ENCODE results near the gene NCK2. TPM values are rescaled to one million over a fixed set of nuclear protein-coding genes. Genes with fewer than 3 reads are reported as not detected.

Gene NCK2
- polyA plus RNA-seq, 3 donors, result 2.5 to 18.2 (median 7.6) TPM

DNA sequence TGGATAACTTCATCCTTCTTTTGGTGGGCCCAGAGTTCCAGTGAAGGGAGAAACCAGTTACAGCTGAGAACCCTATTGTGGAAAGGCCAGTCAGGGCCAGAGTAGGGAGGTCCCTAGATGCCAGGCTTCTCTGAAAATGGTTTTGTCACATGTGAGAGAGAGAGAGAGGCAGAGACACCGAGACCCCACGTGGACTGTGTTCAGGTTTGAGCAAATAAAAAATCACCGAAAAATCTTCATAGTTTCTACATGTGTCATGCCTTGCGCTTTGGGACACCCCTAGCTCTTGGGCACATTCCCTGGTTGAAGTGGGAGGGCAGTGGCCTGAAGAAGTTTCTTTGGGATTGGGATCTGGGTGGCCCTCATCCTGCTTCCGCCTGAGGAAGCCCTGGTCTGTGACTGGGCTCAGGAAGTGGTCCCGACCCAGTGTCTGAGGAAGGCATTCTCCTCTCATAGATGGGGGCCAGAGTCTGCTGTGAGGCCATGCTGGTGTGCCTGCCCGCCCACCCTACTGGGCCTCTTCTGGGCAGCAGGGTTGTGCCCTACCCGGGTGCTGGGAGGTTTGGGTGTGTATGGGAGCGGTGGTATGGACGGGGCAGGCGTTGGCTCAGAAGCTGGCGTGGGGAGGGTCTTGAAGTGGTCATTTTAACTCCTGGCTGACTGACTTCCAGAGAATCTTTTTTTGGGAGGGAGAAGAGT lies 16.1 kb downstream of the NCK2 start:
- Histone ChIP-seq H3K27me3 (ENCODE audit: control insufficient read depth in 2 of 2, insufficient read depth in 2 of 2, low read length in 2 of 2) (no peaks in the 10 kb centered on the region), H4K20me1 (ENCODE audit: insufficient read depth, low read length) (peaks cover 64% of the 10 kb centered on the region), H2AFZ (ENCODE audit: insufficient read depth, low read depth, low read length, poor library complexity, severe bottlenecking) (no peak overlapping the region), H3K4me2 (replicated peaks; ENCODE audit: extremely low read depth, low read length, poor library complexity, severe bottlenecking) (no peak overlapping the region), H3K36me3 (replicated peaks in 1 of 2; ENCODE audit: control insufficient read depth in 1 of 2, insufficient read depth in 2 of 2, low read length in 2 of 2) (peaks cover 0 to 7% of the 10 kb centered on the region in 2 donors), H3K9me3 (replicated peaks in 1 of 2; ENCODE audit: control insufficient read depth in 1 of 2, insufficient read depth in 1 of 2, low read length in 2 of 2) (no peaks in the 10 kb centered on the region), H3K79me2 (ENCODE audit: insufficient read depth, low read length) (peaks cover 97% of the 10 kb centered on the region), H3K9ac (ENCODE audit: insufficient read depth, low read length, poor library complexity, severe bottlenecking) (no peak overlapping the region), H3K27ac (ENCODE audit: low read depth in 1 of 2, low read length in 2 of 2) (no peak overlapping the region), H3K4me1 (ENCODE audit: control insufficient read depth in 1 of 2, insufficient read depth in 2 of 2, low read length in 2 of 2) (peaks cover 9 to 16% of the 10 kb centered on the region in 2 donors), H3K4me3 (replicated peaks in 1 of 3; ENCODE audit: low read depth in 2 of 3, low read length in 3 of 3) (no peak overlapping the region)
- TF ChIP-seq, protein P1, sequence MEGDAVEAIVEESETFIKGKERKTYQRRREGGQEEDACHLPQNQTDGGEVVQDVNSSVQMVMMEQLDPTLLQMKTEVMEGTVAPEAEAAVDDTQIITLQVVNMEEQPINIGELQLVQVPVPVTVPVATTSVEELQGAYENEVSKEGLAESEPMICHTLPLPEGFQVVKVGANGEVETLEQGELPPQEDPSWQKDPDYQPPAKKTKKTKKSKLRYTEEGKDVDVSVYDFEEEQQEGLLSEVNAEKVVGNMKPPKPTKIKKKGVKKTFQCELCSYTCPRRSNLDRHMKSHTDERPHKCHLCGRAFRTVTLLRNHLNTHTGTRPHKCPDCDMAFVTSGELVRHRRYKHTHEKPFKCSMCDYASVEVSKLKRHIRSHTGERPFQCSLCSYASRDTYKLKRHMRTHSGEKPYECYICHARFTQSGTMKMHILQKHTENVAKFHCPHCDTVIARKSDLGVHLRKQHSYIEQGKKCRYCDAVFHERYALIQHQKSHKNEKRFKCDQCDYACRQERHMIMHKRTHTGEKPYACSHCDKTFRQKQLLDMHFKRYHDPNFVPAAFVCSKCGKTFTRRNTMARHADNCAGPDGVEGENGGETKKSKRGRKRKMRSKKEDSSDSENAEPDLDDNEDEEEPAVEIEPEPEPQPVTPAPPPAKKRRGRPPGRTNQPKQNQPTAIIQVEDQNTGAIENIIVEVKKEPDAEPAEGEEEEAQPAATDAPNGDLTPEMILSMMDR (IDR thresholded peaks at IDR 0.05), result no peak
- H3K4me1 Mint-ChIP-seq, result peaks cover 32% of the 10 kb centered on the region
- no peaks in the 10 kb centered on the region for H3K27me3 Mint-ChIP-seq (ENCODE audit: low read depth in 3 of 3)
- peak overlapping the region in 5 of 7 donors; percentile 24 to 63 (median 43) for H3K27ac Mint-ChIP-seq
- no peak overlapping the region for H3K4me3 Mint-ChIP-seq
- WGBS (ENCODE audit: insufficient coverage), result 96% methylated on average over 4 of the region's 12 CpGs
- H3K9me3 Mint-ChIP-seq, result peaks cover 0 to 2% (median 0%) of the 10 kb centered on the region in 7 donors
- peaks cover 10 to 16% of the 10 kb centered on the region in 2 donors for H3K36me3 Mint-ChIP-seq
- DNase-seq, result no peak
- intact Hi-C loops (cut with micrococcal nuclease), result no loop called here

DNA sequence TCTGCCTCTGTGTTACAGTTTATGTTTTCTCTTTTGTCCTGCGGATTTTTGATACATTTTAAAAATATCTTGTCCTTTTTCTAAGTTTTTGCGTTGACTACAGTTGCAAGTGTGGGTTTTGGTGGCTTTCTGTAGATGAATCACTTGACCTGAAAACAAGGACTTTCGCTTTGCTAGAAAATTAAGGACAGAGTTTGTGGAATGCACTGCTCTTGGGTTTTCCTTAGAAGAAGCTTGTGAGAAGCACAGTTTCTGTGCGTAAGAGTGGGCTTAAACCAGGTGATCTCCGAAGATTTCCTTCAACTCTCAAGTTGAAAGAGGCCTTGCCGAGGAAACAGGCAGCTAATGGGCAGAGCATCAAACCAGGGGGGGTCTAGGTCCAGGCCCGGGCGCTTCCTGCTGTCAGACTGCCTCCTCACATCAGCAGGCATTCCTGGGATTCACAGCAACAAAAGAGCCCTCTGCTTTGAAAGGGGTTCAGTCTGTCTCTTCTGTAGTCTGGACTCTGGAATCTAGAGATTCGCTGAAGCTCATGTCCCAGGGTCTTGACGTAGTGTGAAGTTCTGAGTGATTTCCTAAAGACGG lies 17.3 kb downstream of the NCK2 start:
- Histone ChIP-seq H3K4me2 (replicated peaks; ENCODE audit: extremely low read depth, low read length, poor library complexity, severe bottlenecking) (no peak overlapping the region), H3K79me2 (ENCODE audit: insufficient read depth, low read length) (peaks cover 96% of the 10 kb centered on the region), H3K4me1 (ENCODE audit: control insufficient read depth in 1 of 2, insufficient read depth in 2 of 2, low read length in 2 of 2) (peaks cover 8 to 13% of the 10 kb centered on the region in 2 donors)

More for the DNA sequence above, 17.3 kb downstream of the NCK2 start:
- H3K27me3 Mint-ChIP-seq (ENCODE audit: low read depth in 3 of 3), result no peaks in the 10 kb centered on the region
- Histone ChIP-seq H4K20me1 (ENCODE audit: insufficient read depth, low read length) (peaks cover 56% of the 10 kb centered on the region), H3K27me3 (ENCODE audit: control insufficient read depth in 2 of 2, insufficient read depth in 2 of 2, low read length in 2 of 2) (no peaks in the 10 kb centered on the region), H3K4me3 (replicated peaks in 1 of 3; ENCODE audit: low read depth in 2 of 3, low read length in 3 of 3) (no peak overlapping the region), H3K9ac (ENCODE audit: insufficient read depth, low read length, poor library complexity, severe bottlenecking) (no peak overlapping the region), H2AFZ (ENCODE audit: insufficient read depth, low read depth, low read length, poor library complexity, severe bottlenecking) (no peak overlapping the region), H3K9me3 (replicated peaks in 1 of 2; ENCODE audit: control insufficient read depth in 1 of 2, insufficient read depth in 1 of 2, low read length in 2 of 2) (no peaks in the 10 kb centered on the region), H3K27ac (ENCODE audit: low read depth in 1 of 2, low read length in 2 of 2) (peak overlapping the region in 1 of 2 donors; percentile 23), H3K36me3 (replicated peaks in 1 of 2; ENCODE audit: control insufficient read depth in 1 of 2, insufficient read depth in 2 of 2, low read length in 2 of 2) (peaks cover 0 to 7% of the 10 kb centered on the region in 2 donors)
- peaks cover 29% of the 10 kb centered on the region for H3K4me1 Mint-ChIP-seq
- no peak overlapping the region for H3K4me3 Mint-ChIP-seq
- TF ChIP-seq, protein P1 (IDR thresholded peaks at IDR 0.05), result no peak
- intact Hi-C loops (cut with micrococcal nuclease), result no loop called here
- peaks cover 14 to 25% of the 10 kb centered on the region in 2 donors for H3K36me3 Mint-ChIP-seq
- peak overlapping the region in 2 of 7 donors; percentile 32 to 50 for H3K27ac Mint-ChIP-seq
- H3K9me3 Mint-ChIP-seq, result peaks cover 0 to 2% (median 0%) of the 10 kb centered on the region in 7 donors
- 91% methylated on average over 8 of the region's 11 CpGs for WGBS (ENCODE audit: insufficient coverage)
- DNase-seq, result no peak

All from CD14-positive monocyte (primary cell).